OCI-LY1 (cell line): ENCODE results near the gene PTPRD.

Experiments used
- H2AFZ ChIP-seq: fragments of 200-600 bp; sonication (generic), shearing (Covaris generic); 2 replicates; pipeline ENCODE4 v1.6.0; 2014; ENCODE audit warnings: antibody characterized with exemption, mild to moderate bottlenecking, low read length
- H3F3A ChIP-seq: fragments of 200-600 bp; sonication (generic), shearing (Covaris generic); 2 replicates; pipeline ENCODE4 v1.6.0; 2014; ENCODE audit warnings: mild to moderate bottlenecking, antibody characterized with exemption, low read length, moderate library complexity; ENCODE audit not compliant: insufficient read depth
- H3K27ac ChIP-seq: fragments of 200-600 bp; sonication (generic); 2 replicates; pipeline ENCODE4 v1.5.1; 2014; ENCODE audit warnings: low read length, mixed run types, mild to moderate bottlenecking, low read depth; ENCODE audit not compliant: poor library complexity, severe bottlenecking
- H3K27me3 ChIP-seq: fragments of 200-600 bp; sonication (generic); 2 replicates; pipeline ENCODE4 v1.6.0; 2014; ENCODE audit warnings: antibody characterized with exemption, mild to moderate bottlenecking, low read length, moderate library complexity; ENCODE audit not compliant: insufficient read depth
- H3K36me3 ChIP-seq: fragments of 200-600 bp; sonication (generic); 2 replicates; pipeline ENCODE4 v1.6.1; 2014; ENCODE audit warnings: mild to moderate bottlenecking, antibody characterized with exemption, low read length, moderate library complexity, mixed read lengths; ENCODE audit not compliant: insufficient read depth
- H3K4me1 ChIP-seq: fragments of 200-600 bp; sonication (generic); 2 replicates; pipeline ENCODE4 v1.5.1; 2014; ENCODE audit warnings: mild to moderate bottlenecking, low read length, moderate library complexity; ENCODE audit not compliant: insufficient read depth, severe bottlenecking
- H3K4me2 ChIP-seq: fragments of 200-600 bp; sonication (generic), shearing (Covaris generic); 2 replicates; pipeline ENCODE4 v1.6.1; 2014; ENCODE audit warnings: low read length
- H3K4me3 ChIP-seq: fragments of 200-600 bp; sonication (generic); 2 replicates; pipeline ENCODE4 v1.5.1; 2014; ENCODE audit warnings: low read length, low read depth, mild to moderate bottlenecking, mixed read lengths; ENCODE audit not compliant: poor library complexity, severe bottlenecking
- H3K79me2 ChIP-seq: fragments of 200-600 bp; shearing (Covaris generic); 2 replicates; pipeline ENCODE4 v1.6.1; 2016; ENCODE audit warnings: mixed run types, low read length, mixed read lengths; ENCODE audit not compliant: insufficient read depth
- H3K9ac ChIP-seq: fragments of 200-600 bp; sonication (generic), shearing (Covaris generic); 2 replicates; pipeline ENCODE4 v1.6.1; 2014; ENCODE audit warnings: mild to moderate bottlenecking, low read length, mixed read lengths
- H3K9me2 ChIP-seq: fragments of 200-600 bp; sonication (generic), shearing (Covaris generic); 2 replicates; pipeline ENCODE4 v1.6.1; 2014; ENCODE audit warnings: low read depth, mild to moderate bottlenecking, low read length, mixed read lengths
- H3K9me3 ChIP-seq: fragments of 200-600 bp; shearing (Covaris generic); 2 replicates; pipeline ENCODE4 v1.6.1; 2014; ENCODE audit warnings: low read length, mixed read lengths
- H4K20me1 ChIP-seq: fragments of 200-600 bp; sonication (generic), shearing (Covaris generic); 2 replicates; pipeline ENCODE4 v1.6.0; 2016; ENCODE audit warnings: mild to moderate bottlenecking, low read length; ENCODE audit not compliant: insufficient read depth
- CTCF ChIP-seq: fragments of 200-600 bp; sonication (generic), shearing (Covaris generic); IDR thresholded peaks from 2 replicates; pipeline ENCODE4 v1.5.1; 2017; ENCODE audit warnings: mild to moderate bottlenecking, antibody characterized with exemption, low read length, moderate library complexity, mixed read lengths
- EZH2 ChIP-seq: fragments of 200-600 bp; sonication (generic), shearing (Covaris generic); IDR thresholded peaks from 2 replicates; pipeline ENCODE4 v1.8.0; 2017; ENCODE audit warnings: borderline replicate concordance, mixed run types, mild to moderate bottlenecking, antibody characterized with exemption, low read length, moderate library complexity, mixed read lengths

PTPRD gene

GRCh38 chr9:9079473-9079872 is 1533.3 kb downstream of the PTPRD start:
- no peak overlapping the region for H3K4me3 ChIP-seq
- no peaks in the 10 kb centered on the region for H3F3A ChIP-seq
- no peak overlapping the region for H3K9ac ChIP-seq
- H3K9me3 ChIP-seq = no peaks in the 10 kb centered on the region
- H3K4me1 ChIP-seq = no peaks in the 10 kb centered on the region
- H3K36me3 ChIP-seq = no peaks in the 10 kb centered on the region
- H3K9me2 ChIP-seq = no peaks in the 10 kb centered on the region
- H3K4me2 ChIP-seq = no peak overlapping the region
- no peaks in the 10 kb centered on the region for H4K20me1 ChIP-seq
- TF ChIP-seq CTCF = no peak
- no peak for TF ChIP-seq EZH2
- H3K27me3 ChIP-seq = no peaks in the 10 kb centered on the region
- no peak overlapping the region for H3K27ac ChIP-seq
- H3K79me2 ChIP-seq = no peaks in the 10 kb centered on the region
- no peak overlapping the region for H2AFZ ChIP-seq

- Histone ChIP-seq H3K27me3 (no peaks in the 10 kb centered on the region), H3K9me2 (no peaks in the 10 kb centered on the region), H2AFZ (no peak overlapping the region), H3F3A (no peaks in the 10 kb centered on the region), H3K36me3 (no peaks in the 10 kb centered on the region), H3K79me2 (no peaks in the 10 kb centered on the region), H3K27ac (no peak overlapping the region), H3K9ac (no peak overlapping the region), H3K4me2 (no peak overlapping the region), H3K9me3 (no peaks in the 10 kb centered on the region), H3K4me3 (no peak overlapping the region), H3K4me1 (no peaks in the 10 kb centered on the region), H4K20me1 (no peaks in the 10 kb centered on the region)
- TF ChIP-seq CTCF (no peak), EZH2 (no peak)
These were observed 1534.5 kb downstream of the PTPRD start for GRCh38 chr9:9078301-9078700.

GRCh38 chr9:9061627-9062026 is 1551.2 kb downstream of the PTPRD start:
- Histone ChIP-seq H3K4me1 (no peaks in the 10 kb centered on the region), H2AFZ (no peak overlapping the region), H3K9me3 (no peaks in the 10 kb centered on the region), H3K4me2 (no peak overlapping the region), H3F3A (no peaks in the 10 kb centered on the region), H3K9ac (no peak overlapping the region), H3K4me3 (no peak overlapping the region), H3K79me2 (no peaks in the 10 kb centered on the region), H3K36me3 (no peaks in the 10 kb centered on the region), H3K27ac (no peak overlapping the region), H4K20me1 (no peaks in the 10 kb centered on the region), H3K27me3 (no peaks in the 10 kb centered on the region), H3K9me2 (no peaks in the 10 kb centered on the region)
- TF ChIP-seq EZH2 = no peak
- TF ChIP-seq CTCF = no peak
